ENCODE results near the gene MTF2.
"Not testable (repeated sequence)": the region's sequence is repeated elsewhere in the genome, so short reads cannot be mapped to it uniquely, and the experiment has no call there.

Gene MTF2

DNA sequence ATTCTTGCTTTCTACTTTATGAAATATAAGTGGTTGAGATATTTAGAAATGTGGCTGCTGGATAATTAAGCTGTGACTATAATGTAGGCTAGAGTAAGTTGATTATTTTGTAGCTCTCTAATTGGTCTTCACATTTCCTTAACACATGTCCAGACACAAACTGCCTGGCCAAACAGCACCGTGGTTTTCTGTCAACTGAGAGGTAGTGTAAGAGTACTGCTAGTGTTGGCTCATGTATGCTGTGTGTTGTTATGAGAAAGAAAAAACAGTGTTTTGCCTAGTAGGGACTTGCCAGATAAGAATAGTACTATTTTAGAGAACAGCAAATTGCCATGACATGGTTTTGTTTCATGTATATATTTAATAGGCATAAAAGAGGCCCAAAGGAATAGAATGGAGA lies 64.1 kb downstream of the MTF2 start:
- no peak for DNase-seq (ENCODE audit: low read depth)

DNA sequence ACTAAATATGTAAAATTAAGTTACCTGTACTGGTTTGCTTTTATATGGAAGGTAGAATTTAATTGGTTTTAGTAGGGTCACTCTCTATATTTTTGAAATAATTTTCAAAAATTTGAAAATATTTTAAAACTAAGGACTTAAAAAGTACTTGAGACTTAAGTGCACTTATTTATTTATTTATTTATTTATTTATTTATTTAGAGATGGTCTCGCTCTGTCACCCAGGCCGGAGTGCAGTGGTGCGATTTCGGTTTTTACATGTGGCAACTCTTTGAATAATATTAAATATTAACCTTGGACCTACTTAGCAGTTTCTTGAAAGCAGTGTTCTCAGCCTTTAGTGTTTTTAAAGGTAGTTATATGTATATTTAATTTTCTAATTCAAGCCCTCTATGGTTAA lies 64.7 kb downstream of the MTF2 start:
- DNase-seq (ENCODE audit: low read depth) = no peak

- peak; percentile 60 for DNase-seq (ENCODE audit: low read depth)
Measured at GRCh38 chr1:93148001-93148400, 68.9 kb downstream of the MTF2 start.

DNA sequence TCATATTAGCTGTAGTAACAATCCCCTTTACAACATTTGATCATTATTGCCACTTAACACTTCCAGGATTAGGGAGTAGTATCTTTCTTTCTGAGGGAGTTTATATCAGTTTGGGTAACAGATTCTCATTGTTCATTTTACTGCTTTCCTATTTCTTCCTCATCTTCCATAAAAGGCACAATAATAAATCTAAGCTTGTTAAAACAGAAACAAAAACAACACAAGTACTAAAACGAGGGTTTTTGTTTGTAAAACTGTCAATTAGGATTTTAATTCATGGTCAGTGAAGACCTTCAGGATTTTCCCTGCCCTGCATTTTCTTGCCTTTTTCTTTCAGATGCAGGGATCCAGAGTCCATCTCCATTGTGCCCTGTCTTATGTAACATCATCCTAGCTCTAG lies 71.6 kb downstream of the MTF2 start:
- DNase-seq (ENCODE audit: low read depth) = no peak

- no peak for DNase-seq (ENCODE audit: low read depth)
Measured at GRCh38 chr1:93151474-93151873, 72.4 kb downstream of the MTF2 start.

DNA sequence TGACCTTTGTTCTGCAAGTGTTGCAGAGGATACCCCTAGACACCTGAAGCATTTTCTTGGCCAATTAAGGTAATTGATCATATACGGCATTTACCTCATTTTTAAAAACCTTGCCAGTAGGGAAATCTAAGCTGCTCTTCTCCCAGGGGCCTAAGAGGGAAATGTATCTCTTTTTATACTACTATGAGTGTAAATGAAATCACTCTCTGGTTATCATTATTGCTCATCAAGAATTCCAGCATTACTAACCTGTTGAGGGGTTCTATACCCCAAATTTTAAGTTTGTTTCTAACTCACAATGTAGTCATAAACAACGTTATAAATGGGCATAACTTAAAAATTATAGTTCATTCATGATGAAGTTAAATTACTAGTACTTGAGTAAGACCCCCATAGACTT lies 73.8 kb downstream of the MTF2 start:
- no peak for DNase-seq (ENCODE audit: low read depth)

DNA sequence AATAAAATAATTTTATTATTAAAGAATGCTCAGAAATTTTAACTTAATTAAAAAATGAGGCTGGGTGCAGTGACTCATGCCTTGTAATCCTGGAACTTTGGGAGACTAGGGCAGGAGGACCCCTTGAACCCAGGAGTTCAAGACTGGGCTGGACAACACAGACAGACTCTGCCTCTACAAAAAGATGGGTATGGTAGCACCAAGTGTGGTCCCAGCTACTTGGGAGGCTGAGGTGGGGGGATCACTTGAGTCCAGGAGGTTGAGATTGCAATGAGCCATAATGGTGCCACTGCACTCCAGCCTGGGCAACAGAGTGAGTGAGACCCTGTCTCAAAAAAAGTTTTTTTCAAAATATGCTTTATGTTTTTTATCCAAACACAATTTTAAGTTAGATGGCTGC lies 75.8 kb downstream of the MTF2 start:
- no peak for DNase-seq (ENCODE audit: low read depth)

DNA sequence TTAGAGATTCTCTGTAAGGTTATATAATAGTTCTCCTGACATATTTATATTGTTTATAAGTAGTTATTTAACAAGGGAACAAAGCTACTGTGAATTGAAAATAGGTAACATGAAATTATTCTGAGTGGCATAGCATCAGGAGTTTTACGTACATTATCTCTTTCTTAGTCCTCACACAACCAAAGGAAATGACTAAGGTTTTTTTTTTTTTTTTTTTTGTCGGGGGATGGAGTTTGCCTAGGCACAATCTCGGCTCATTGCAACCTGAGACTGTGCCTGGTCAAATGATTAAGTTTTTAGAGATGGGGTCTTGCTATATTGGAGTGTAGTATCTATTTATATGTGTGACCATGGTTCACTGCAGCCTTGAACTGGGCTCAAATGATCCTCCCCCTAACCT lies 76.3 kb downstream of the MTF2 start:
- DNase-seq (ENCODE audit: low read depth) = peak; percentile 30

GRCh38 chr1:93159337-93159736 lies 80.3 kb downstream of the MTF2 start:
- no peak for DNase-seq (ENCODE audit: low read depth)

- not testable (repeated sequence) for DNase-seq (ENCODE audit: low read depth)
Measured at GRCh38 chr1:93163314-93163713, 84.2 kb downstream of the MTF2 start.

DNA sequence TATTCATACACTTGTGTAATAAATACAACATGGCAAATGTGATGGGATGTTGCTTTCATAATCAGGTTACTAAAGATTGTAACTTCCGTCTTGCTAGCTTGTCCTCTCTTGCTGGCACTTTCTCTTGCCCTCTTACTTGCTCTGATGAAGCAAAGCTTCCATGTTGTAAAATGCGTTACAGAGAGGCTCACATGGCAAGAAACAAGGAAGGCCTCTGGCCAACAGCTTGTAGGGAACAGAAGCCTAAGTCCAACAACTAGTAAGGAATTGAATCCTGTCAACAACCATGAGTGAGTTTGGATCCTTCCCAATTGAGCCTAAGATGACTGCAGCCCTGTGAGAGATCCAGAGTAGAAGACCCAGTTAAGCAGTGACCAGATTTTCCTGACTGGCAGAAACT lies 85.7 kb downstream of the MTF2 start:
- DNase-seq (ENCODE audit: low read depth) = no peak

DNA sequence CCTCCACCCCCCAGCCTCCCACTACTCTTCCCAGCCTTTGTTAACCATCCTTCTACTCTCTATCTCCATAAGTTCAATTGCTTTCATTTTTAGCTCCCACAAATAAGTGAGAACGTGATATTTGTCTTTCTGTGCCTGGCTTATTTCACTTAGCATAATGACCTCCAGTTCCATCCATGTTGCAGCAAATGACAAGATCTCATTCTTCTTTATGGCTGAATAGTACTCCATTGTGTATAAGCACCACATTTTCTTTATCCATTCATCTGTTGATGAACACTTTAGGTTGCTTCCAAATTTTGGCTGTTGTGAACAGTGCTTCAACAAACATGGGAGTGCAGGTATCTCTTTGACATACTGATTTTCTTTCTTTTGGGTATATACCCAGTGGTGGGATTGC lies 86.8 kb downstream of the MTF2 start:
- DNase-seq (ENCODE audit: low read depth) = not testable (repeated sequence)

DNA sequence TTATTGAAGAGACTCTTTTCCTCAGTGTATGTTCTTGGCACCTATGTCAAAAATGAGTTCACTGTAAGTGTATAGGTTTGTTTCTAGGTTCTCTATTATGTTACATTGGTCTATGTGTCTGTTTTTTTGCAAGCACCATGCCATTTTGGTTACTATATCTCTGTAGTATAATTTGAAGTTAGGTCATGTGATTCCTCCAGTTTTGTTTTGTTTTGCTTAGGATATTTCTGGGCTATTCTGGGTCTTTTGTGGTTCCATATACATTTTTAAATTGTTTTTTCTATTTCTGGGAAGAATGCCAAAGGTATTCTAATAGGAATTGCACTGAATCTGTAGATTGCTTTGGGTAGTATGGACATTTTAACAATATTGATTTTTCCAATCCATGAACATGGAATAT lies 87.9 kb downstream of the MTF2 start:
- DNase-seq (ENCODE audit: low read depth) = no peak

DNA sequence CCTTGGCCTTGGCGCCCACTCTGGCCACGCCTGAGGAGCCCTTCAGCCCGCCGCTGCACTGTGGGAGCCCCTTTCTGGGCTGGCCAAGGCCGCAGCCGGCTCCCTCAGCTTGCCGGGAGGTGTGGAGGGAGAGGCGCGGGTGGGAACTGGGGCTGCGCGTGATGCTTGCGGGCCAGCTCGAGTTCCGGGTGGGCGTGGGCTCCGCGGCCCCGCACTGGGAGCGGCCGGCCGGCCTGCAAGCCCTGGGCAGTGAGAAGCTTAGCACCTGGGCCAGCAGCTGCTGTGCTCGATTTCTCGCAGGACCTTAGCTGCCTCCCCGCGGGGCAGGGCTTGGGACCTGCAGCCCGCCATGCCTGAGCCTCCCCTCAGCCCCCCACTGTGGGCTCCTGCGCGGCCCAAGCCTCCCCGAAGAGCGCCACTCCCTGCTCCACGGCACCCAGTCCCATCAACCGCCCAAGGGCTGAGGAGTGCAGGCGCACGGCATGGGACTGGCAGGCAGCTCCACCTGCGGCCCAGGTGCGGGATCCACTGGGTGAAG lies 91.1 kb downstream of the MTF2 start:
- DNase-seq (ENCODE audit: low read depth) = not testable (repeated sequence)

GRCh38 chr1:93171549-93172034 lies 92.5 kb downstream of the MTF2 start:
- DNase-seq (ENCODE audit: low read depth) = peak; percentile 46

- peak; percentile 55 for DNase-seq (ENCODE audit: low read depth)
Measured at GRCh38 chr1:93172778-93173177, 93.7 kb downstream of the MTF2 start.

- not testable (repeated sequence) for DNase-seq (ENCODE audit: low read depth)
Measured at GRCh38 chr1:93174638-93175037, 95.6 kb downstream of the MTF2 start.

GRCh38 chr1:93177991-93178390 lies 98.9 kb downstream of the MTF2 start:
- peak; percentile 60 for DNase-seq (ENCODE audit: low read depth)

GRCh38 chr1:93178418-93178817 lies 99.3 kb downstream of the MTF2 start:
- peak; percentile 15 for DNase-seq (ENCODE audit: low read depth)

DNA sequence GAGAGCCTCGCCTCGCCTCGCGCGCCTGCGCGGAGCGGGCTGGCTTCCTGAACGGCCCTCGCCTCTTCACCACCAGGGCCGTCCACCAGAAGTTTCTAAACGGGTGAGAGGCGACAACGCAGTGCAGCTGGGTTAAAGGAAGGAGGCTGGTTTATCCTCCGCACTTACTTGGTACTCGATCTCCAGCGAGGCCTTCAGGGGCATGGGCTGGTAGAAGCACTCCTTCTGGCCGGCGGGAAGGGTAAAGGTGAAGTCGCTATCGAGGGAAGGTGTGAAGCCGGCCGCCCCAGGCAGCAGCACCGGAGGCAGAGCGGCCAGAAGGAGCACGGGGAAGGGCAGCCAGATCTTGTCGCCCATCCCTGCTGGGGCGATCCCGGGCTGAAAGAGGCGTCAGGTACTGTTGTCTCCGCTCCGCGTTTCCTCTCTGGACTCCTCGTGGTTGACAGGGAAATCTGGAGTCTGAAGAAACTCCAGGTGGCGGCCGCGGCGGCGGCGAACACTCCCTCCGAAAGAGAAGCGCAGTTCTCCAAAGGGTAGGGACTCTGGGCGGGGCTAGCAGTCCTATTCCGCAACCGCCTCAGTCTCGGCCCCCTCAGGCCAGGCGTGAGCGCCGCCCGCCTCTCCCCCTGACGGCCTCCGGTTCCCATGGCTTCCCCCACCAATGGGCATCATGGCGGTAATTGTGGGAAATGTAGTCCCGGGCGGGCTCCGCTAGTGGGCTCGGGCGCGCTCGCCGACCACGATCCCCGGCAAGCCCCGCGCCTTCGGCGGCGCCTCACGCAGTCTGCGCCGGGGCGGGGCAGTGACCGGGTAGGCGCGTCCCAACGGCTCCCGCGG lies 101.0 kb downstream of the MTF2 start, which contains the start of gene TMED5:
Gene TMED5, minus strand, starts transcription at position 528 of the 837 bp plus-strand sequence. Its CDS starts 171 bp downstream, at position 357.
- DNase-seq (ENCODE audit: low read depth) = peak; percentile 99

DNA sequence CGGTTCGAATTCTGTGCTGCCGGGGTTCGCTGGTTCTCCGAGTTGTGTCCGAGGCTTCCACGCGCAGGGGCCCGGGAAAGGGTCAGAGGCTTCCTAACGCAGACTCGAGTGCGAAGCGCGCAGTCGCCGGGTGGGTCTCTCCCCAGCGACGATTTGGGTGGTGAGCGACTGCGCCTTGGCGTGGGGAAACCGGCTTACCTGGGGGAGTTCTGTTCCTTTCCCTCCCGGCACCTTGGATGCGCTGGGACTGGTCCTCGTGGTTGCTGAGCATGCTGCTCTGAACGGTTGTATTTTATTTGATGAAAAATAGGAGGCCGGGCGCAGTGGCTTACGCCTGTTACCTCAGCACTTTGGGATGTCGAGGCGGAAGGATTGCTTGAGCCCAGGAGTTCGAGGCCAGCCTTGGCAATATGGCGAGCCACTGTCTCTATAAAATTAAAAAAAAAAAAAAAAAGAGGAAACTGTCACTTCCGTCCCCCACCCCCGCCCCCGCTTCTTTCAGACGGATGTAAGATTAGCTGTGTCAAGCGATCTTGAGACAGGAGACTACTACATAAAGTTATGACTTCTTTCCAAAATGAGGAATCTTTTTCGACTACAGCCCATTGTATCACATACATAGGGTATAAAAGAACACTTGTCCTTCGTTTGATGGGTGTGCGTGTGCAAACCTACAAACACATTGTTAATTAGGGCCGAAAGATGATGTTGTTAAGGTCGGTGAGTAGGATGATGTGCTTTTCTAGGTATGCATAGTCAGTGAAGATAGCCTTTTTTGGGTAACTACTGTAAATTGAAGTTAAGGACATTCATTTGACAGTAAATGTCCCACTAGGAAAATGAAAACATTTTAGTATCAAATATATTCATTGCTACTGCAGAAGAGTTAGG lies 101.9 kb downstream of the MTF2 start, which contains the start of gene CCDC18:
Gene CCDC18, plus strand, starts transcription at position 2 of the 891 bp plus-strand sequence. CDS start 2,638 bp downstream, outside the sequence.
- peak; percentile 69 for DNase-seq (ENCODE audit: low read depth)

DNA sequence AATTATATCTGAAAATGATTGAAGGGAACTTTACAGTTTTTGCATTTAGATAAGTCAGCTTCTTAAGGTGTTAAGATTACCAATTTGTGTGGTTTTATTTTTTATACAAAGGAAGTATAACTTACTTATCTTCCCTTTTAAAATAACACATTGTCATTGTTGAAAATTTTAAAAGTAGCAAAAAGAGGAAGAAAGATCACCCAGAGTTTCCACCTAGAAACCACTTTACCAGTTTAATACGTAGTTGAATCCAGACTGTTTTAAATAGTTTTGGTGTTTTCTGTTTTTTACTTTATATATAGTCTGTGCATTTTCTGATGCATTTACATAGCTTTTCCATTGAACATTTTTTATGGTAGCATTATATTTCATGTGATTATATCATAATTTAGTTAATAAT lies 107.6 kb downstream of the MTF2 start:
- no peak for DNase-seq (ENCODE audit: low read depth)

Measured in EH (cell line).